Measurements from ENCODE around the gene UAP1L1. TPM values are rescaled to one million over a fixed set of nuclear protein-coding genes. Genes with fewer than 3 reads are reported as not detected.

Gene UAP1L1
- total and polyA plus RNA-seq, 2 experiments from 2014 or later: 2.5 to 8.1 TPM

GRCh38 chr9:137051145-137051724 is 26.1 kb upstream of the UAP1L1 start:
- peaks cover 57% of the 10 kb centered on the region for H3K27me3 ChIP-seq (ENCODE audit: insufficient read depth)
- 0 out of 2 replicates have a peak, but pooled peaks cover 2% of the 10 kb centered on the region for H3F3A ChIP-seq (replicated peaks; ENCODE audit: low read depth)
- H3K4me2 ChIP-seq: no peak overlapping the region
- H4K20me1 ChIP-seq (replicated peaks; ENCODE audit: insufficient read depth): no peaks in the 10 kb centered on the region; the same call in 1 of the 2 replicates
- H3K4me1 ChIP-seq (ENCODE audit: insufficient read depth): no peaks in the 10 kb centered on the region
- TF ChIP-seq EZH2 (IDR thresholded peaks at IDR 0.05; ENCODE audit: low read depth, unreplicated experiment) (no peak), NANOG (IDR thresholded peaks at IDR 0.05; ENCODE audit: borderline replicate concordance) (no peak), ZNF331 (CRISPR knock-in tag; IDR thresholded peaks at IDR 0.05; ENCODE audit: low read depth) (no peak), CREB1 (CRISPR knock-in tag; IDR thresholded peaks at IDR 0.05; ENCODE audit: low read depth) (no peak), STAT1 (IDR thresholded peaks at IDR 0.05; ENCODE audit: unreplicated experiment) (no peak), ZNF114 (CRISPR knock-in tag; IDR thresholded peaks at IDR 0.05) (no peak), EZH2phosphoT487 (IDR thresholded peaks at IDR 0.05; ENCODE audit: unreplicated experiment) (no peak)
- TF ChIP-seq, protein P1, sequence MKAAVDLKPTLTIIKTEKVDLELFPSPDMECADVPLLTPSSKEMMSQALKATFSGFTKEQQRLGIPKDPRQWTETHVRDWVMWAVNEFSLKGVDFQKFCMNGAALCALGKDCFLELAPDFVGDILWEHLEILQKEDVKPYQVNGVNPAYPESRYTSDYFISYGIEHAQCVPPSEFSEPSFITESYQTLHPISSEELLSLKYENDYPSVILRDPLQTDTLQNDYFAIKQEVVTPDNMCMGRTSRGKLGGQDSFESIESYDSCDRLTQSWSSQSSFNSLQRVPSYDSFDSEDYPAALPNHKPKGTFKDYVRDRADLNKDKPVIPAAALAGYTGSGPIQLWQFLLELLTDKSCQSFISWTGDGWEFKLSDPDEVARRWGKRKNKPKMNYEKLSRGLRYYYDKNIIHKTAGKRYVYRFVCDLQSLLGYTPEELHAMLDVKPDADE (IDR thresholded peaks at IDR 0.05): no peak
- TF ChIP-seq, protein P2, sequence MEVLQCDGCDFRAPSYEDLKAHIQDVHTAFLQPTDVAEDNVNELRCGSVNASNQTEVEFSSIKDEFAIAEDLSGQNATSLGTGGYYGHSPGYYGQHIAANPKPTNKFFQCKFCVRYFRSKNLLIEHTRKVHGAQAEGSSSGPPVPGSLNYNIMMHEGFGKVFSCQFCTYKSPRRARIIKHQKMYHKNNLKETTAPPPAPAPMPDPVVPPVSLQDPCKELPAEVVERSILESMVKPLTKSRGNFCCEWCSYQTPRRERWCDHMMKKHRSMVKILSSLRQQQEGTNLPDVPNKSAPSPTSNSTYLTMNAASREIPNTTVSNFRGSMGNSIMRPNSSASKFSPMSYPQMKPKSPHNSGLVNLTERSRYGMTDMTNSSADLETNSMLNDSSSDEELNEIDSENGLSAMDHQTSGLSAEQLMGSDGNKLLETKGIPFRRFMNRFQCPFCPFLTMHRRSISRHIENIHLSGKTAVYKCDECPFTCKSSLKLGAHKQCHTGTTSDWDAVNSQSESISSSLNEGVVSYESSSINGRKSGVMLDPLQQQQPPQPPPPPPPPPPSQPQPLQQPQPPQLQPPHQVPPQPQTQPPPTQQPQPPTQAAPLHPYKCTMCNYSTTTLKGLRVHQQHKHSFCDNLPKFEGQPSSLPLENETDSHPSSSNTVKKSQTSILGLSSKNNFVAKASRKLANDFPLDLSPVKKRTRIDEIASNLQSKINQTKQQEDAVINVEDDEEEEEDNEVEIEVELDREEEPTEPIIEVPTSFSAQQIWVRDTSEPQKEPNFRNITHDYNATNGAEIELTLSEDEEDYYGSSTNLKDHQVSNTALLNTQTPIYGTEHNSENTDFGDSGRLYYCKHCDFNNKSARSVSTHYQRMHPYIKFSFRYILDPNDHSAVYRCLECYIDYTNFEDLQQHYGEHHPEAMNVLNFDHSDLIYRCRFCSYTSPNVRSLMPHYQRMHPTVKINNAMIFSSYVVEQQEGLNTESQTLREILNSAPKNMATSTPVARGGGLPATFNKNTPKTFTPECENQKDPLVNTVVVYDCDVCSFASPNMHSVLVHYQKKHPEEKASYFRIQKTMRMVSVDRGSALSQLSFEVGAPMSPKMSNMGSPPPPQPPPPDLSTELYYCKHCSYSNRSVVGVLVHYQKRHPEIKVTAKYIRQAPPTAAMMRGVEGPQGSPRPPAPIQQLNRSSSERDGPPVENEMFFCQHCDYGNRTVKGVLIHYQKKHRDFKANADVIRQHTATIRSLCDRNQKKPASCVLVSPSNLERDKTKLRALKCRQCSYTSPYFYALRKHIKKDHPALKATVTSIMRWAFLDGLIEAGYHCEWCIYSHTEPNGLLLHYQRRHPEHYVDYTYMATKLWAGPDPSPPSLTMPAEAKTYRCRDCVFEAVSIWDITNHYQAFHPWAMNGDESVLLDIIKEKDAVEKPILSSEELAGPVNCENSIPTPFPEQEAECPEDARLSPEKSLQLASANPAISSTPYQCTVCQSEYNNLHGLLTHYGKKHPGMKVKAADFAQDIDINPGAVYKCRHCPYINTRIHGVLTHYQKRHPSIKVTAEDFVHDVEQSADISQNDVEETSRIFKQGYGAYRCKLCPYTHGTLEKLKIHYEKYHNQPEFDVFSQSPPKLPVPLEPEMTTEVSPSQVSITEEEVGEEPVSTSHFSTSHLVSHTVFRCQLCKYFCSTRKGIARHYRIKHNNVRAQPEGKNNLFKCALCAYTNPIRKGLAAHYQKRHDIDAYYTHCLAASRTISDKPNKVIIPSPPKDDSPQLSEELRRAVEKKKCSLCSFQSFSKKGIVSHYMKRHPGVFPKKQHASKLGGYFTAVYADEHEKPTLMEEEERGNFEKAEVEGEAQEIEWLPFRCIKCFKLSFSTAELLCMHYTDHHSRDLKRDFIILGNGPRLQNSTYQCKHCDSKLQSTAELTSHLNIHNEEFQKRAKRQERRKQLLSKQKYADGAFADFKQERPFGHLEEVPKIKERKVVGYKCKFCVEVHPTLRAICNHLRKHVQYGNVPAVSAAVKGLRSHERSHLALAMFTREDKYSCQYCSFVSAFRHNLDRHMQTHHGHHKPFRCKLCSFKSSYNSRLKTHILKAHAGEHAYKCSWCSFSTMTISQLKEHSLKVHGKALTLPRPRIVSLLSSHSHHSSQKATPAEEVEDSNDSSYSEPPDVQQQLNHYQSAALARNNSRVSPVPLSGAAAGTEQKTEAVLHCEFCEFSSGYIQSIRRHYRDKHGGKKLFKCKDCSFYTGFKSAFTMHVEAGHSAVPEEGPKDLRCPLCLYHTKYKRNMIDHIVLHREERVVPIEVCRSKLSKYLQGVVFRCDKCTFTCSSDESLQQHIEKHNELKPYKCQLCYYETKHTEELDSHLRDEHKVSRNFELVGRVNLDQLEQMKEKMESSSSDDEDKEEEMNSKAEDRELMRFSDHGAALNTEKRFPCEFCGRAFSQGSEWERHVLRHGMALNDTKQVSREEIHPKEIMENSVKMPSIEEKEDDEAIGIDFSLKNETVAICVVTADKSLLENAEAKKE (CRISPR knock-in tag; IDR thresholded peaks at IDR 0.05): no peak
- Mint-ChIP-seq H3K36me3 (ENCODE audit: low read depth) (no peaks in the 10 kb centered on the region), H3K27ac (no peak overlapping the region), H3K9me3 (no peaks in the 10 kb centered on the region), H3K4me3 (no peak overlapping the region), H3K4me1 (peaks cover 4% of the 10 kb centered on the region; the same call in 1 of the 3 replicates), H3K27me3 (ENCODE audit: insufficient read depth, low read depth, poor library complexity) (peaks cover 57% of the 10 kb centered on the region)
- H3K79me2 ChIP-seq (replicated peaks; ENCODE audit: insufficient read depth): no peaks in the 10 kb centered on the region
- no peak overlapping the region for H2AFZ ChIP-seq
- no peak overlapping the region for H3K27ac ChIP-seq (ENCODE audit: low read depth)
- DNase-seq (ENCODE audit: low spot score) (no peak), ATAC-seq (no peak)
- no peaks in the 10 kb centered on the region for H3K36me3 ChIP-seq (ENCODE audit: insufficient read depth)
- no peaks in the 10 kb centered on the region for H3K9me2 ChIP-seq (ENCODE audit: insufficient read depth)
- no peak overlapping the region for H3K4me3 ChIP-seq

All from GM23338 (cell line).